Adrenal gland (tissue), 5 donors: Measurements from ENCODE around the gene PIKFYVE.

Experiments used
- CTCF ChIP-seq, 6 experiments: fragments of 450-650 bp in 4 of 6; fragments of 200-600 bp in 2 of 6; sonication (generic) in 1 of 6; IDR thresholded peaks; 1 replicate in 5 of 6; 2 replicates in 1 of 6; pipeline versions ENCODE4 v1.5.1 to v1.8.0; 2016 to 2021; ENCODE audit warnings: antibody characterized with exemption in 6 of 6, mild to moderate bottlenecking in 2 of 6, moderate library complexity in 1 of 6
- POLR2A ChIP-seq, 2 donors: fragments of 450-650 bp; IDR thresholded peaks; one replicate each; pipeline ENCODE4 v1.6.1; 2017; ENCODE audit warnings: antibody characterized with exemption in 2 of 2, mild to moderate bottlenecking in 2 of 2, moderate library complexity in 1 of 2
- donor health status: DM: no; HTN: no; CAD: no.

- TF ChIP-seq CTCF (IDR thresholded peaks at IDR 0.05) (no peak), POLR2A (IDR thresholded peaks at IDR 0.05) (no peak)
Measured at GRCh38 chr2:208371634-208371935, 105.5 kb downstream of the PIKFYVE start.
